ENCODE measurements around the gene PARVG.

- TF ChIP-seq EZH2phosphoT487 (IDR thresholded peaks at IDR 0.05; ENCODE audit: borderline replicate concordance, low read length) (no peak), CTCF (conservative IDR thresholded peaks at IDR 0.05; ENCODE audit: low read depth, low read length) (no peak)
These were observed 8.4 kb downstream of the PARVG start for GRCh38 chr22:44188986-44189630.
